22Rv1 (cell line): ENCODE data around the gene IL10RB.
"Not testable (repeated sequence)": the region's sequence is repeated elsewhere in the genome, so short reads cannot be mapped to it uniquely, and the experiment has no call there.

Experiments used
- CTCF ChIP-seq: fragments of 450-650 bp; IDR thresholded peaks from 2 replicates; pipeline ENCODE4 v1.5.1; 2017; ENCODE audit warnings: mild to moderate bottlenecking
- ZFX ChIP-seq: fragments of 450-650 bp; IDR thresholded peaks from 2 replicates; pipeline ENCODE4 v1.6.1; 2017; ENCODE audit warnings: antibody characterized with exemption, borderline replicate concordance

DNA sequence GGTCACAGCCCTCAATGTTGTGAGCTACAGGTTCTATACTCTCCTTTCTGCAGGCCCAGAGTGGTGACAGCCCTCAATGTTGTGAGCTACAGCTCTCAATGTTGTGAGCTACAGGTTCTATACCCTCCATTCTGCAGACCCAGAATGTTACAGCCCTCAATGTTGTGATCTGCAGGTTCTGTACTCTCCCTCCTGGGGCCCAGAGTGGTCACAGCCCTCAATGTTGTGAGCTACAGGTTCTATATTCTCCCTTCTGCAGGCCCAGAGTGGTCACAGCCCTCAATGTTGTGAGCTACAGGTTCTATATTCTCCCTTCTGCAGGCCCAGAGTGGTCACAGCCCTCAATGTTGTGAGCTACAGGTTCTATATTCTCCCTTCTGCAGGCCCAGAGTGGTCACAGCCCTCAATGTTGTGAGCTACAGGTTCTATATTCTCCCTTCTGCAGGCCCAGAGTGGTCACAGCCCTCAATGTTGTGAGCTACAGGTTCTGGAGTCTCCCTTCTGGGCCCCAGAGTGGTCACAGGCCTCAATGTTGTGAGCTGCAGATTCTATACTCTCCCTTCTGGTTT, 26.5 kb upstream of the IL10RB start:
- TF ChIP-seq CTCF, ZFX: not testable (repeated sequence)
